ENCODE data around the gene DCXR.

The DCXR gene

GRCh38 chr17:82011617-82012187 lies 25.8 kb downstream of the DCXR start:
- no peak for DNase-seq (ENCODE audit: low spot score)

- DNase-seq (ENCODE audit: low spot score): peak; percentile 27
Measured at GRCh38 chr17:82010575-82011525, 26.6 kb downstream of the DCXR start.

GRCh38 chr17:82009413-82009812 lies 28.1 kb downstream of the DCXR start:
- DNase-seq (ENCODE audit: low spot score): no peak

GRCh38 chr17:82008941-82009405 lies 28.5 kb downstream of the DCXR start:
- no peak for DNase-seq (ENCODE audit: low spot score)

GRCh38 chr17:82008258-82008940 lies 29.1 kb downstream of the DCXR start:
- DNase-seq (ENCODE audit: low spot score): no peak

GRCh38 chr17:82007495-82008257 lies 29.8 kb downstream of the DCXR start:
- DNase-seq (ENCODE audit: low spot score): no peak

GRCh38 chr17:82007228-82007494 lies 30.3 kb downstream of the DCXR start:
- DNase-seq (ENCODE audit: low spot score): no peak

- DNase-seq (ENCODE audit: low spot score): no peak
Measured at GRCh38 chr17:82006468-82007227, 30.8 kb downstream of the DCXR start.

- no peak for DNase-seq (ENCODE audit: low spot score)
Measured at GRCh38 chr17:82005701-82006348, 31.7 kb downstream of the DCXR start.

- no peak for DNase-seq (ENCODE audit: low spot score)
Measured at GRCh38 chr17:82004517-82005455, 32.7 kb downstream of the DCXR start.

- DNase-seq (ENCODE audit: low spot score): peak; percentile 63
Measured at GRCh38 chr17:82003411-82004381, 33.8 kb downstream of the DCXR start.

- DNase-seq (ENCODE audit: low spot score): no peak
Measured at GRCh38 chr17:82001571-82002056, 35.9 kb downstream of the DCXR start.

GRCh38 chr17:82000803-82001570 lies 36.5 kb downstream of the DCXR start:
- DNase-seq (ENCODE audit: low spot score): no peak

- DNase-seq (ENCODE audit: low spot score): no peak
Measured at GRCh38 chr17:81999976-82000802, 37.3 kb downstream of the DCXR start.

- no peak for DNase-seq (ENCODE audit: low spot score)
Measured at GRCh38 chr17:81999587-81999975, 37.9 kb downstream of the DCXR start.

GRCh38 chr17:81998691-81999438 lies 38.6 kb downstream of the DCXR start:
- DNase-seq (ENCODE audit: low spot score): no peak
